CD14-positive monocyte (primary cell): ENCODE measurements around the gene FAM50B. TPM values are rescaled to one million over a fixed set of nuclear protein-coding genes. Genes with fewer than 3 reads are reported as not detected.

Experiments
- DNase-seq, 3 donors: peaks; one replicate each; pipeline ENCODE4 v3.0.0-alpha.2; 2011 to 2022
- H2AFZ ChIP-seq: 2 replicates; pipeline ENCODE4 v1.6.0; 2012; ENCODE audit warnings: mild to moderate bottlenecking, low read depth, low read length, inconsistent platforms; ENCODE audit not compliant: insufficient read depth, poor library complexity, severe bottlenecking
- H3K27ac ChIP-seq, 2 donors: 1 replicate in 1 of 2; 2 replicates in 1 of 2; pipeline ENCODE4 v1.5.1; 2012 to 2013; ENCODE audit warnings: low read length in 2 of 2, control low read depth in 1 of 2, inconsistent platforms in 1 of 2, low read depth in 1 of 2, mild to moderate bottlenecking in 1 of 2
- H3K27me3 ChIP-seq, 2 donors: one replicate each; pipeline versions ENCODE4 v1.6.0 to v1.6.1; 2011 to 2013; ENCODE audit warnings: low read length in 2 of 2; ENCODE audit not compliant: control insufficient read depth in 2 of 2, insufficient read depth in 2 of 2
- H3K36me3 ChIP-seq, 2 donors: replicated peaks in 1 of 2; 1 replicate in 1 of 2; 2 replicates in 1 of 2; pipeline versions ENCODE4 v1.5.1 to v1.6.1; 2012 to 2013; ENCODE audit warnings: low read length in 2 of 2, control low read depth in 1 of 2, inconsistent platforms in 1 of 2, mild to moderate bottlenecking in 1 of 2; ENCODE audit not compliant: insufficient read depth in 2 of 2, control insufficient read depth in 1 of 2
- H3K4me1 ChIP-seq, 2 donors: 1 replicate in 1 of 2; 2 replicates in 1 of 2; pipeline versions ENCODE4 v1.5.1 to v1.6.1; 2012 to 2013; ENCODE audit warnings: low read length in 2 of 2, control low read depth in 1 of 2, inconsistent platforms in 1 of 2, mild to moderate bottlenecking in 1 of 2, moderate library complexity in 1 of 2; ENCODE audit not compliant: insufficient read depth in 2 of 2, control insufficient read depth in 1 of 2
- H3K4me2 ChIP-seq: replicated peaks from 2 replicates; pipeline ENCODE3; 2012; ENCODE audit warnings: low read length, moderate library complexity, mild to moderate bottlenecking; ENCODE audit not compliant: poor library complexity, severe bottlenecking; ENCODE audit errors: extremely low read depth
- H3K4me3 ChIP-seq, 3 experiments: fragments of 200-600 bp in 1 of 3; sonication (generic) in 1 of 3; replicated peaks in 1 of 3; 1 replicate in 2 of 3; 2 replicates in 1 of 3; pipeline ENCODE4 v1.5.1; 2011 to 2013; ENCODE audit warnings: low read length in 3 of 3, mild to moderate bottlenecking in 3 of 3, control low read depth in 2 of 3, low read depth in 2 of 3, inconsistent platforms in 1 of 3, moderate library complexity in 1 of 3
- H3K79me2 ChIP-seq: 2 replicates; pipeline ENCODE4 v1.6.0; 2012; ENCODE audit warnings: mild to moderate bottlenecking, control low read depth, inconsistent platforms, low read length, moderate library complexity; ENCODE audit not compliant: insufficient read depth
- H3K9ac ChIP-seq: 2 replicates; pipeline ENCODE4 v1.6.0; 2017; ENCODE audit warnings: low read length, mild to moderate bottlenecking; ENCODE audit not compliant: insufficient read depth, poor library complexity, severe bottlenecking
- H3K9me3 ChIP-seq, 2 donors: replicated peaks in 1 of 2; 1 replicate in 1 of 2; 2 replicates in 1 of 2; pipeline versions ENCODE4 v1.5.1 to v1.6.1; 2012 to 2013; ENCODE audit warnings: low read length in 2 of 2, control low read depth in 1 of 2; ENCODE audit not compliant: control insufficient read depth in 1 of 2, insufficient read depth in 1 of 2
- H4K20me1 ChIP-seq: 2 replicates; pipeline ENCODE4 v1.6.0; 2012; ENCODE audit warnings: mild to moderate bottlenecking, low read length, control low read depth, moderate library complexity; ENCODE audit not compliant: insufficient read depth
- H3K27ac Mint-ChIP-seq, 7 donors: one replicate each; pipeline ENCODE4 v1.8.0; 2020; ENCODE audit warnings: mild to moderate bottlenecking in 7 of 7, mixed read lengths in 7 of 7, moderate library complexity in 6 of 7, inconsistent platforms in 2 of 7
- H3K27me3 Mint-ChIP-seq, 3 donors: one replicate each; pipeline ENCODE4 v1.8.0; 2021 to 2022; ENCODE audit warnings: low read depth in 3 of 3, mild to moderate bottlenecking in 3 of 3, mixed read lengths in 3 of 3, moderate library complexity in 3 of 3, inconsistent platforms in 1 of 3
- H3K36me3 Mint-ChIP-seq, 2 donors: one replicate each; pipeline ENCODE4 v1.8.0; 2020; ENCODE audit warnings: mixed read lengths in 2 of 2, inconsistent platforms in 1 of 2, mild to moderate bottlenecking in 1 of 2
- H3K4me1 Mint-ChIP-seq: one replicate; pipeline ENCODE4 v1.8.0; 2020; ENCODE audit warnings: mild to moderate bottlenecking, mixed read lengths
- H3K4me3 Mint-ChIP-seq, 2 donors: one replicate each; pipeline ENCODE4 v1.8.0; 2020; ENCODE audit warnings: mild to moderate bottlenecking in 2 of 2, mixed read lengths in 2 of 2, moderate library complexity in 1 of 2
- H3K9me3 Mint-ChIP-seq, 7 donors: one replicate each; pipeline ENCODE4 v1.8.0; 2020 to 2022; ENCODE audit warnings: mixed read lengths in 7 of 7, mild to moderate bottlenecking in 6 of 7, moderate library complexity in 6 of 7, inconsistent platforms in 2 of 7
- CTCF ChIP-seq: fragments of 200-600 bp; IDR thresholded peaks from one replicate; pipeline ENCODE4 v1.8.0; 2022; ENCODE audit warnings: antibody characterized with exemption, mild to moderate bottlenecking
- WGBS: methylation state at CpG from one replicate; pipeline ENCODE4 v1.1.5; 2013; ENCODE audit warnings: missing lambda C conversion rate; ENCODE audit not compliant: insufficient coverage; 5-methylcytosine and 5-hydroxymethylcytosine counted together
- intact Hi-C, 2 donors: fragments of 100-400 bp; cut with micrococcal nuclease; formaldehyde crosslinking; loops; one replicate each; pipeline versions ENCODE4 v1.15.0 to v1.15.1; 2023
- polyA plus RNA-seq, 3 donors: library from polyadenylated mRNA; depleted of rRNA in 1 of 3; unstranded in 2 of 3; stranded (reverse) in 1 of 3; fragments of 300-500 nt in 2 of 3; fragments of >200 nt in 1 of 3; fragmentation: Illumina TruSeq in 2 of 3; gene quantifications; 1 replicate in 2 of 3; 2 replicates in 1 of 3; pipeline ENCODE4 v1.2.3, GENCODE V29; 2012 to 2021

Gene FAM50B
- polyA plus RNA-seq, 3 donors, result 1.8 to 3.3 (median 3.0) TPM

- TF ChIP-seq CTCF, result no peak
- 95% methylated on average over 11 of the region's 16 CpGs for WGBS
- no peak overlapping the region for H3K27ac Mint-ChIP-seq
- no peaks in the 10 kb centered on the region for H3K27me3 ChIP-seq
- intact Hi-C loops, result no loop called here
- no peak overlapping the region for H3K4me2 ChIP-seq
- H3K4me3 Mint-ChIP-seq, result no peak overlapping the region
- no peaks in the 10 kb centered on the region for H3K4me1 Mint-ChIP-seq
- no peaks in the 10 kb centered on the region for H3K36me3 Mint-ChIP-seq
- H3K36me3 ChIP-seq, result no peaks in the 10 kb centered on the region
- H3K27me3 Mint-ChIP-seq, result peaks cover 2 to 5% (median 3%) of the 10 kb centered on the region in 3 donors
- H4K20me1 ChIP-seq, result no peaks in the 10 kb centered on the region
- no peak overlapping the region for H3K4me3 ChIP-seq
- H3K4me1 ChIP-seq, result no peaks in the 10 kb centered on the region
- no peaks in the 10 kb centered on the region for H3K9me3 ChIP-seq
- DNase-seq, result no peak
- H3K79me2 ChIP-seq, result no peaks in the 10 kb centered on the region
- no peak overlapping the region for H3K9ac ChIP-seq
- no peak overlapping the region for H2AFZ ChIP-seq
- peaks cover 0 to 4% (median 2%) of the 10 kb centered on the region in 7 donors for H3K9me3 Mint-ChIP-seq
- H3K27ac ChIP-seq, result no peak overlapping the region
Measured at GRCh38 chr6:3869632-3870527, 20.7 kb downstream of the FAM50B start.

GRCh38 chr6:3870528-3870925 lies 21.4 kb downstream of the FAM50B start:
- H3K9me3 Mint-ChIP-seq, result peaks cover 0 to 4% (median 0%) of the 10 kb centered on the region in 7 donors
- Histone ChIP-seq H3K9me3 (no peaks in the 10 kb centered on the region), H3K79me2 (no peaks in the 10 kb centered on the region), H3K27ac (no peak overlapping the region), H4K20me1 (no peaks in the 10 kb centered on the region), H3K4me3 (no peak overlapping the region), H3K36me3 (no peaks in the 10 kb centered on the region), H3K4me1 (no peaks in the 10 kb centered on the region), H3K9ac (no peak overlapping the region), H2AFZ (no peak overlapping the region), H3K27me3 (no peaks in the 10 kb centered on the region), H3K4me2 (no peak overlapping the region)
- intact Hi-C loops, result no loop called here
- no peaks in the 10 kb centered on the region for H3K4me1 Mint-ChIP-seq
- H3K27me3 Mint-ChIP-seq, result peaks cover 2 to 5% (median 3%) of the 10 kb centered on the region in 3 donors
- H3K4me3 Mint-ChIP-seq, result no peak overlapping the region
- TF ChIP-seq CTCF, result no peak
- 100% methylated on average over 1 of the region's 5 CpGs for WGBS
- no peaks in the 10 kb centered on the region for H3K36me3 Mint-ChIP-seq
- DNase-seq, result no peak
- no peak overlapping the region for H3K27ac Mint-ChIP-seq
